Endothelial cell of umbilical vein (primary cell): Measurements from ENCODE around the gene ZNF280D. TPM values are rescaled to one million over a fixed set of nuclear protein-coding genes. Genes with fewer than 3 reads are reported as not detected.

Source experiments
- BruUV-seq: library from RNA; stranded (reverse); fragments of 400-500 nt; replicated peaks from 2 replicates; lab custom pipeline; 2021; lab: Mats Ljungman, UMichigan
- CTCF ChIA-PET: fragments of 300-600, 350-600 bp; sonication (Branson Sonifier 250); formaldehyde crosslinking; loops from one replicate; lab custom pipeline; 2021; ENCODE audit warnings: antibody characterized with exemption, inconsistent platforms; lab: Charles Lee
- POLR2A ChIA-PET: fragments of 300-600, 350-600 bp; sonication (Branson Sonifier 250); formaldehyde crosslinking; loops from one replicate; lab custom pipeline; 2021; ENCODE audit warnings: antibody characterized with exemption, inconsistent platforms; lab: Charles Lee
- DNase-seq: peaks from one replicate; pipeline ENCODE4 v3.0.0-alpha.2; 2011; ENCODE audit warnings: low read depth, low spot score
- FAIRE-seq: peaks from 2 replicates; lab custom pipeline; 2011; peaks lifted over from hg19 to GRCh38; lab: Jason Lieb, UNC
- H2AFZ ChIP-seq: 2 replicates; pipeline ENCODE4 v1.6.0; 2012; ENCODE audit warnings: low read depth, low read length, control low read depth, inconsistent platforms
- H3K27ac ChIP-seq: 2 replicates; pipeline ENCODE4 v1.5.1; 2011; ENCODE audit warnings: low read depth, mild to moderate bottlenecking, control low read depth, low read length, moderate library complexity; ENCODE audit not compliant: insufficient read depth
- H3K27me3 ChIP-seq, 2 experiments: 2 replicates each; pipeline versions ENCODE4 v1.6.0 to v1.6.1; 2011; ENCODE audit warnings: low read length in 2 of 2, mixed read lengths in 1 of 2; ENCODE audit not compliant: control insufficient read depth in 2 of 2, insufficient read depth in 2 of 2
- H3K36me3 ChIP-seq, 2 experiments: 2 replicates in 1 of 2; 3 replicates in 1 of 2; pipeline ENCODE4 v1.5.1; 2011; ENCODE audit warnings: low read length in 2 of 2, mild to moderate bottlenecking in 1 of 2, moderate library complexity in 1 of 2; ENCODE audit not compliant: control insufficient read depth in 2 of 2, insufficient read depth in 2 of 2; ENCODE audit errors: extremely low read depth in 1 of 2
- H3K4me1 ChIP-seq: 3 replicates; pipeline ENCODE4 v1.5.1; 2011; ENCODE audit warnings: mild to moderate bottlenecking, low read length; ENCODE audit not compliant: control insufficient read depth, insufficient read depth; ENCODE audit errors: extremely low read depth
- H3K4me2 ChIP-seq: 2 replicates; pipeline ENCODE4 v1.6.1; 2011; ENCODE audit warnings: low read length, control low read depth, mixed read lengths; ENCODE audit not compliant: insufficient read depth
- H3K4me3 ChIP-seq, 3 experiments: fragments of 200-600 bp in 1 of 3; sonication (generic), shearing (Covaris generic) in 1 of 3; replicated peaks in 1 of 3; 2 replicates each; pipeline ENCODE4 v1.5.1; 2011 to 2016; ENCODE audit warnings: control low read depth in 3 of 3, low read length in 3 of 3, mild to moderate bottlenecking in 2 of 3, inconsistent platforms in 1 of 3, low read depth in 1 of 3, moderate library complexity in 1 of 3; ENCODE audit not compliant: insufficient read depth in 1 of 3
- H3K79me2 ChIP-seq: 2 replicates; pipeline ENCODE4 v1.6.0; 2012; ENCODE audit warnings: low read length, inconsistent platforms; ENCODE audit not compliant: control insufficient read depth, insufficient read depth
- H3K9ac ChIP-seq: replicated peaks from 2 replicates; pipeline ENCODE3; 2011; ENCODE audit warnings: low read length, control low read depth; ENCODE audit not compliant: insufficient read depth; ENCODE audit errors: extremely low read depth
- H3K9me1 ChIP-seq: replicated peaks from 3 replicates; pipeline ENCODE4 v1.6.0; 2011; ENCODE audit warnings: mild to moderate bottlenecking, low read length; ENCODE audit not compliant: control insufficient read depth, insufficient read depth; ENCODE audit errors: extremely low read depth
- H3K9me3 ChIP-seq: replicated peaks from 2 replicates; pipeline ENCODE4 v1.5.1; 2012; ENCODE audit warnings: low read length, inconsistent platforms; ENCODE audit not compliant: control insufficient read depth, insufficient read depth
- H4K20me1 ChIP-seq: replicated peaks from 2 replicates; pipeline ENCODE3; 2011; ENCODE audit warnings: mild to moderate bottlenecking, low read length; ENCODE audit not compliant: control insufficient read depth, insufficient read depth; ENCODE audit errors: extremely low read depth
- EZH2 ChIP-seq: IDR thresholded peaks from 2 replicates; pipeline ENCODE4 v1.6.1; 2012; ENCODE audit warnings: borderline replicate concordance, low read depth, mild to moderate bottlenecking, moderate library complexity, low read length, inconsistent platforms; ENCODE audit not compliant: severe bottlenecking
- FOS ChIP-seq: IDR thresholded peaks from 2 replicates; pipeline ENCODE4 v1.6.1; 2011; ENCODE audit warnings: mild to moderate bottlenecking, low read length, moderate library complexity, borderline replicate concordance; ENCODE audit not compliant: insufficient read depth
- GATA2 ChIP-seq: IDR thresholded peaks from 2 replicates; pipeline ENCODE4 v1.7.0; 2011; ENCODE audit warnings: low read depth, mild to moderate bottlenecking, moderate library complexity, mixed read lengths, low read length; ENCODE audit not compliant: insufficient read length, insufficient read depth
- JUN ChIP-seq: IDR thresholded peaks from 2 replicates; pipeline ENCODE4 v1.6.1; 2011; ENCODE audit warnings: borderline replicate concordance, low read depth; ENCODE audit not compliant: insufficient read length, insufficient read depth
- POLR2A ChIP-seq: IDR thresholded peaks from 2 replicates; pipeline ENCODE4 v1.6.1; 2012; ENCODE audit warnings: low read depth, mild to moderate bottlenecking, control low read depth, low read length
- POLR2AphosphoS5 ChIP-seq: IDR thresholded peaks from 2 replicates; pipeline ENCODE4 v1.6.1; 2012; ENCODE audit warnings: low read depth, mild to moderate bottlenecking, control low read depth, low read length, moderate library complexity; ENCODE audit not compliant: insufficient read depth
- dilution Hi-C: fragments of 300-500 bp; cut with MboI; formaldehyde crosslinking; loops from one replicate; pipeline ENCODE4 v1.15.0; 2019; ENCODE audit warnings: low sequenced_read_pairs; ENCODE audit not compliant: extremely low pct_ligation_motif_present
- intact Hi-C: fragments of 100-400 bp; cut with micrococcal nuclease; formaldehyde crosslinking; loops from one replicate; pipeline ENCODE4 v1.10.0; 2022
- polyA plus RNA-seq, 4 experiments: library from polyadenylated mRNA; depleted of rRNA in 3 of 4; stranded (reverse) in 3 of 4; unstranded in 1 of 4; fragments of >200 nt; gene quantifications; 2 replicates each; pipeline versions ENCODE4 v1.2.1 to v1.2.3, GENCODE V29; 2011 to 2012; ENCODE audit warnings: missing spikeins in 1 of 4
- total RNA-seq: library from RNA; stranded (reverse); gene quantifications from 2 replicates; pipeline ENCODE4 v1.2.3, GENCODE V29; 2021
- TF ChIP-seq, protein P1 (sequence below), 2 donors: IDR thresholded peaks; 1 replicate in 1 of 2; 2 replicates in 1 of 2; pipeline ENCODE4 v1.5.1; 2011; ENCODE audit warnings: low read length in 2 of 2, mild to moderate bottlenecking in 2 of 2, moderate library complexity in 2 of 2, control low read depth in 1 of 2, inconsistent platforms in 1 of 2, low read depth in 1 of 2; ENCODE audit not compliant: insufficient read depth in 1 of 2; ENCODE audit errors: extremely low read depth in 1 of 2

ZNF280D gene
- total and polyA plus RNA-seq, 2 donors (not counting 3 experiments of a cell fraction or from before 2014, with no cell fraction given) = 9.6 to 42.1 TPM

DNA sequence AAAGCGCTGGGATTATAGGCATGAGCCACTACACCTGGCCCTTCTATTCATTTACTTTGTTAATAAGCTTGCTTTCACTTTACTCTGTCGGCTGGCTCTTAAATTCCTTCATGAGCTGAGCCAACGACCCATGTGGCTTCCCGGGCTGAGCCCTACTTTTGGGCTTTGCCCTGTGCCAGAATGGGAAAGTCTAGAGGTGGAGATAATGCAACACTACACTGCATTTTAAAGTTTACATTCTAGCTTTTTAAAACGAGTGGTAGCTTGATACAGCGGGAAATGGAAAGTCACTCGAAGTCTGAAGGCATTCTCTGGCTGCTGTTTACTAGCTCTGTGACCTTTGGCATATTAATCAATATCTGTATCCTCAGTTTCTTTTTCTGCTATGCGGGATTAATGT is 49.0 kb upstream of the ZNF280D start:
- Histone ChIP-seq H3K4me3 (no peak overlapping the region), H3K4me2 (no peak overlapping the region), H3K79me2 (no peaks in the 10 kb centered on the region), H4K20me1 (no peaks in the 10 kb centered on the region), H3K9me3 (no peaks in the 10 kb centered on the region), H3K36me3 (no peaks in the 10 kb centered on the region), H2AFZ (no peak overlapping the region), H3K4me1 (no peaks in the 10 kb centered on the region), H3K27ac (no peak overlapping the region), H3K27me3 (no peaks in the 10 kb centered on the region), H3K9me1 (no peaks in the 10 kb centered on the region), H3K9ac (no peak overlapping the region)
- CTCF ChIA-PET = no interaction called here
- no TSS peak for BruUV-seq
- TF ChIP-seq JUN (no peak), POLR2A (no peak), FOS (no peak), POLR2AphosphoS5 (no peak)
- TF ChIP-seq, protein P1, sequence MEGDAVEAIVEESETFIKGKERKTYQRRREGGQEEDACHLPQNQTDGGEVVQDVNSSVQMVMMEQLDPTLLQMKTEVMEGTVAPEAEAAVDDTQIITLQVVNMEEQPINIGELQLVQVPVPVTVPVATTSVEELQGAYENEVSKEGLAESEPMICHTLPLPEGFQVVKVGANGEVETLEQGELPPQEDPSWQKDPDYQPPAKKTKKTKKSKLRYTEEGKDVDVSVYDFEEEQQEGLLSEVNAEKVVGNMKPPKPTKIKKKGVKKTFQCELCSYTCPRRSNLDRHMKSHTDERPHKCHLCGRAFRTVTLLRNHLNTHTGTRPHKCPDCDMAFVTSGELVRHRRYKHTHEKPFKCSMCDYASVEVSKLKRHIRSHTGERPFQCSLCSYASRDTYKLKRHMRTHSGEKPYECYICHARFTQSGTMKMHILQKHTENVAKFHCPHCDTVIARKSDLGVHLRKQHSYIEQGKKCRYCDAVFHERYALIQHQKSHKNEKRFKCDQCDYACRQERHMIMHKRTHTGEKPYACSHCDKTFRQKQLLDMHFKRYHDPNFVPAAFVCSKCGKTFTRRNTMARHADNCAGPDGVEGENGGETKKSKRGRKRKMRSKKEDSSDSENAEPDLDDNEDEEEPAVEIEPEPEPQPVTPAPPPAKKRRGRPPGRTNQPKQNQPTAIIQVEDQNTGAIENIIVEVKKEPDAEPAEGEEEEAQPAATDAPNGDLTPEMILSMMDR (IDR thresholded peaks at IDR 0.05; ENCODE audit: extremely low read depth in 1 of 2, insufficient read depth in 1 of 2, low read depth in 1 of 2, low read length in 2 of 2) = no peak
- FAIRE-seq (no peak), DNase-seq (no peak)
- dilution Hi-C loops (no loop called here), intact Hi-C loops (no loop called here)
- POLR2A ChIA-PET = no interaction called here

DNA sequence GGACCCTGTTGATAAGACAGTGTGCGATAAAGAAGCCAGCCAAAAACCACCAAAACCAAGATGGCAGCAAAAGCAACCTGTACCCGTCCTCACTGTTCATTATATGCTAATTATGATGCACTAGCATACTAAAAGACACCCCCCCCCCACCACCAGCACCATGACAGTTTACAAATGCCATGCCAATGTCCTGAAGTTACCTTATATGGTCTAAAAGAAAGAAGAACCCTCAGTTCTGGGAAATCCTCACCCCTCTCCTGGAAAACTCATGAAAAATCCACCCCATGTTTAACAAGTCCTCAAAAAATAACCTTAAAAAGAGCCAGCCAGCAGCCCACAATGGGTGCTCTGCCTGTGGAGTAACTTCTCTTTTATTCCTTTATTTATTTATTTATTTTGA is 48.4 kb upstream of the ZNF280D start:
- ChIA-PET CTCF (no interaction called here), POLR2A (no interaction called here)
- dilution Hi-C loops = no loop called here
- Histone ChIP-seq H3K4me1 (no peaks in the 10 kb centered on the region), H3K4me2 (no peak overlapping the region), H4K20me1 (no peaks in the 10 kb centered on the region), H3K4me3 (no peak overlapping the region), H3K9ac (no peak overlapping the region), H2AFZ (no peak overlapping the region), H3K27ac (no peak overlapping the region), H3K79me2 (no peaks in the 10 kb centered on the region), H3K9me1 (no peaks in the 10 kb centered on the region), H3K9me3 (no peaks in the 10 kb centered on the region), H3K27me3 (no peaks in the 10 kb centered on the region), H3K36me3 (no peaks in the 10 kb centered on the region)
- FAIRE-seq = no peak
- DNase-seq = no peak
- no peak for TF ChIP-seq POLR2A
- TF ChIP-seq POLR2AphosphoS5 = no peak
- no peak for TF ChIP-seq JUN
- TF ChIP-seq, protein P1 (IDR thresholded peaks at IDR 0.05; ENCODE audit: extremely low read depth in 1 of 2, insufficient read depth in 1 of 2, low read depth in 1 of 2, low read length in 2 of 2) = no peak
- TF ChIP-seq GATA2 = no peak
- no peak for TF ChIP-seq EZH2
- no TSS peak for BruUV-seq
- intact Hi-C loops = no loop called here
